Dendritic cell treated with granulocyte-macrophage colony-stimulating factor and Interleukin-4, amounts not matched to agents 40 ng/mL and 50 ng/mL, for 4 days (primary cell): ENCODE data around the gene MAP3K13.
"Not testable (repeated sequence)": the region's sequence is repeated elsewhere in the genome, so short reads cannot be mapped to it uniquely, and the experiment has no call there.

Experiments used
- H3K27ac Mint-ChIP-seq: one replicate; pipeline ENCODE4 v1.8.0; 2022; ENCODE audit warnings: mild to moderate bottlenecking, mixed read lengths
- H3K27me3 Mint-ChIP-seq: one replicate; pipeline ENCODE4 v1.8.0; 2022; ENCODE audit warnings: mild to moderate bottlenecking, mixed read lengths
- H3K36me3 Mint-ChIP-seq: one replicate; pipeline ENCODE4 v1.8.0; 2022; ENCODE audit warnings: low read depth, mixed read lengths
- H3K4me1 Mint-ChIP-seq: one replicate; pipeline ENCODE4 v1.8.0; 2022; ENCODE audit warnings: low read depth, mixed read lengths
- H3K4me3 Mint-ChIP-seq: one replicate; pipeline ENCODE4 v1.8.0; 2022; ENCODE audit warnings: mild to moderate bottlenecking, moderate library complexity, mixed read lengths
- H3K9me3 Mint-ChIP-seq: one replicate; pipeline ENCODE4 v1.8.0; 2022; ENCODE audit warnings: mixed read lengths
- intact Hi-C: fragments of 100-400 bp; cut with micrococcal nuclease; formaldehyde crosslinking; loops from one replicate; pipeline ENCODE4 v1.15.0; 2022

Gene MAP3K13

GRCh38 chr3:185361920-185362319, 1.0 kb upstream of the MAP3K13 start:
- H3K27ac Mint-ChIP-seq: no peak overlapping the region
- H3K36me3 Mint-ChIP-seq: no peaks in the 10 kb centered on the region
- intact Hi-C loops: no loop called here
- peaks cover 20% of the 10 kb centered on the region for H3K4me1 Mint-ChIP-seq
- peaks cover 24% of the 10 kb centered on the region for H3K27me3 Mint-ChIP-seq
- H3K9me3 Mint-ChIP-seq: peaks cover 8% of the 10 kb centered on the region
- H3K4me3 Mint-ChIP-seq: no peak overlapping the region

DNA sequence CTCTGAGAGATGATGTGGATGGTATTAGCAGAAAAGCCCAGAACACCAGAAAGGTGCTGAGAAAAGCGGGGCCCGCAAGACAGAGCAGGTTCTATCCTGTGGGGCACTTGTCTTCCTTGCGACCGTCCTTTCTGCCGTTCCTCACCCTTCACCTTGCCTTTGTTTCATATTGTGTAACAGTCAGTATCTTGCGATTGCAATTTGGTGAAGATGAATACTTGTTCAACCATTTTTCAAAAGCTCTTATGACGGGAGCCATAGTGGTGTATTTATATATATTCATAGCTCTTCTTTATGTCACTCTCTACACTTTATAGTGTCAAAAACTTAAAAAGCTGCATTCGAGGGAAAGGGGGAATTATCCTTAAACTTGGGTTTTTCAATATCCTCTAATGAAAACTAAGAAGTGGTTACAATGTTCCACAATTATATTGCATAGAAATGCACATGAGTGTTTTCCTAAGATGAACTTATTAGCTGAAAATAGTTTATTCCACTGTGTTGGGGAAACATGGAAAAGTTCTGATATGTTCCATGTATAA, 797 bp downstream of the MAP3K13 start:
- intact Hi-C loops: no loop called here
- H3K4me3 Mint-ChIP-seq: peak overlapping the region; percentile 85
- peaks cover 30% of the 10 kb centered on the region for H3K27me3 Mint-ChIP-seq
- peaks cover 6% of the 10 kb centered on the region for H3K9me3 Mint-ChIP-seq
- peaks cover 20% of the 10 kb centered on the region for H3K4me1 Mint-ChIP-seq
- no peaks in the 10 kb centered on the region for H3K36me3 Mint-ChIP-seq
- peak overlapping the region; percentile 44 for H3K27ac Mint-ChIP-seq

DNA sequence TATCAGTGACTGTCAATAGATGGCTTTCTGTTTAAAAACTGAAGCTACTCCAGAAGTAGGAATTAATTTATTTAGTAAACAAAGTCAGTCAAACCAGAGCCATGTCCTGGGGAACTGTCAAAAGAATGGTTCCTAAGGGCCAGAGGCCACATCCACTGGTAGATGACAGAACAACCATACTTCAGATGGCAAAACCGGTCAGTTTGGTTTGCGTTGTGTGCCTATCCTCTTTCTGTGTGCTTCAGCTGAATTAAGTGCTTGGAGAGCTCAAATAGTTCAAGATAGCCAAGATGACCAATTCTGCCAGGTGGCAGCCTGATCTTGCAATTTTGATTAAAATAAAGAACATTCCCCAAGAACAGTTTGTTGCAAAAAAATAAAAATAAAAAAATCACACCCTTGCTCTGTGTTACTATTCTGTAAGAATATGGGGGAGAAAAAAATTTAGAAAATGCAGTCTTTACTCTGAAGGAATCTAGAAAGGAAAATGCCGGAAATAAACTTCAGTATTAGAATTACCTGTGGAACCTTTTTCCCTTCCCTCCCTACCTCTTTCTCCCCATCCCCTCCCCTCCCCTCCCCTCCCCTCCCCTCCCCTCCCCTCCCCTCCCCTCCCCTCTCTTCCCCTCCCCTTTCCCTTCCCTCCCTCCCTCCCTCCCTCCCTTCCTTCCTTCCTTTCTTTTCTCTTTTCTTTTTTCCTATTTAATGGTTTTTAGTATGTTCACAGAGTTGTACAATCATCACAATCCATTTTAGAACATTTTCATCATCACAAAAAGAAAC, 2.5 kb downstream of the MAP3K13 start:
- no peak overlapping the region for H3K27ac Mint-ChIP-seq
- H3K4me1 Mint-ChIP-seq: peaks cover 20% of the 10 kb centered on the region
- intact Hi-C loops: no loop called here
- H3K9me3 Mint-ChIP-seq: no peaks in the 10 kb centered on the region
- H3K27me3 Mint-ChIP-seq: peaks cover 27% of the 10 kb centered on the region
- no peaks in the 10 kb centered on the region for H3K36me3 Mint-ChIP-seq
- H3K4me3 Mint-ChIP-seq: no peak overlapping the region

DNA sequence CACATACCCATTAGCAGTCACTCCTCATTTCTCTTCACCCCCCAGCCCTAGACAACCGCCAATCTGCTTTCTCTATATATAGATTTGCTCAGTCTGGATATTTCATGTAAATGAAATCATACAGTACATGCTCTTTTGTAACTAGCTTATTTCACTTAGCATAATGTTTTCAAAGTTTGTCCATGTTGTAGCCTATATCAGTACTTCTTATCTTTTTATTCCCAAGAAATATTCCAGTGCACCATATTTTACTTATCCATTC, 3.1 kb downstream of the MAP3K13 start:
- Mint-ChIP-seq H3K36me3 (no peaks in the 10 kb centered on the region), H3K4me1 (peaks cover 20% of the 10 kb centered on the region), H3K27me3 (peaks cover 27% of the 10 kb centered on the region), H3K27ac (no peak overlapping the region), H3K9me3 (no peaks in the 10 kb centered on the region), H3K4me3 (no peak overlapping the region)
- intact Hi-C loops: no loop called here

DNA sequence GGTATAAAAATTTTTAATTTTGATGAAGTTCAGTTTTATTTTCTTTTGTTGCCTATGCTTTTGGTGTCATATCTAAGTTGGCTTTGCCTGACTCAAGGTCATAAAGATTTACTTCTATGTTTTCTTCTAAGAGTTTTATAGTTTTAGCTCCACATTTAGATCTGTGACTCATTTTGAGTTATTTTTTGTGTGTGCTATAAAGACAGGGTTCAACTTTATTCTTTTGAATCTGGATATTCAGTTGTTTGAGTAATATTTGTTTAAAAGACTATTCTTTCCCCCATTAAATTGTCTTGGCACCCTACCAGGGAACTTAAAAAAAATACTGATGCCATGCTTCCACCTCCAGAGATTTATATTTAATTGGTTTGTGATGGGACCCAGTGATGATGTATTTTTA, 4.0 kb downstream of the MAP3K13 start:
- H3K4me1 Mint-ChIP-seq: peaks cover 20% of the 10 kb centered on the region
- H3K4me3 Mint-ChIP-seq: no peak overlapping the region
- H3K9me3 Mint-ChIP-seq: no peaks in the 10 kb centered on the region
- H3K27me3 Mint-ChIP-seq: peaks cover 29% of the 10 kb centered on the region
- H3K36me3 Mint-ChIP-seq: no peaks in the 10 kb centered on the region
- intact Hi-C loops: no loop called here
- H3K27ac Mint-ChIP-seq: no peak overlapping the region

DNA sequence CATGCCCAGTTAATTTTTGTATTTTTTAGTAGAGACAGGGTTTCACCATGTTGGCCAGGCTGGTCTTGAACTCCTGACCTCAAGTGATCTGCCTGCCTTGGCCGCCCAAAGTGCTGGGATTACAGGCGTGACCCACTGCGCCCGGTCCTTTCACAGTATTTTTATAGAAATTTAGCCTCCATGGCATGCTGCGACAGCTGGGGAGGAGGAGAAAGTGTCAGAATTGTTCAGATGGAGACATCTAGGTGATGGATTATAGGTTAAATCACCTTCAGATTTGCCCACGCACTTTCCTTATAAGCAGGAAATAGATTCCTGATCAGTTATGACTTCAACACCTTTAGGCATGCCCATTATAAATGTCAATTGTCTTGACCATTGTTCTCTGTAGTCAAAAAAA, 7.4 kb downstream of the MAP3K13 start:
- peaks cover 20% of the 10 kb centered on the region for H3K27me3 Mint-ChIP-seq
- H3K9me3 Mint-ChIP-seq, H3K4me1 Mint-ChIP-seq, H3K4me3 Mint-ChIP-seq, H3K36me3 Mint-ChIP-seq, intact Hi-C loops, H3K27ac Mint-ChIP-seq: not testable (repeated sequence)

- H3K4me3 Mint-ChIP-seq: no peak overlapping the region
- no peaks in the 10 kb centered on the region for H3K36me3 Mint-ChIP-seq
- no peak overlapping the region for H3K27ac Mint-ChIP-seq
- H3K9me3 Mint-ChIP-seq: no peaks in the 10 kb centered on the region
- no peaks in the 10 kb centered on the region for H3K4me1 Mint-ChIP-seq
- intact Hi-C loops: no loop called here
- peaks cover 10% of the 10 kb centered on the region for H3K27me3 Mint-ChIP-seq
Measured at GRCh38 chr3:185371306-185372074, 8.6 kb downstream of the MAP3K13 start.

GRCh38 chr3:185381320-185382058, 18.6 kb downstream of the MAP3K13 start:
- Mint-ChIP-seq H3K27ac (no peak overlapping the region), H3K27me3 (peaks cover 5% of the 10 kb centered on the region), H3K4me1 (no peaks in the 10 kb centered on the region), H3K9me3 (no peaks in the 10 kb centered on the region), H3K36me3 (no peaks in the 10 kb centered on the region), H3K4me3 (no peak overlapping the region)
- intact Hi-C loops: no loop called here

GRCh38 chr3:185382154-185382553, 19.2 kb downstream of the MAP3K13 start:
- intact Hi-C loops: no loop called here
- H3K36me3 Mint-ChIP-seq: no peaks in the 10 kb centered on the region
- no peak overlapping the region for H3K27ac Mint-ChIP-seq
- no peak overlapping the region for H3K4me3 Mint-ChIP-seq
- H3K9me3 Mint-ChIP-seq: no peaks in the 10 kb centered on the region
- peaks cover 7% of the 10 kb centered on the region for H3K27me3 Mint-ChIP-seq
- H3K4me1 Mint-ChIP-seq: no peaks in the 10 kb centered on the region

DNA sequence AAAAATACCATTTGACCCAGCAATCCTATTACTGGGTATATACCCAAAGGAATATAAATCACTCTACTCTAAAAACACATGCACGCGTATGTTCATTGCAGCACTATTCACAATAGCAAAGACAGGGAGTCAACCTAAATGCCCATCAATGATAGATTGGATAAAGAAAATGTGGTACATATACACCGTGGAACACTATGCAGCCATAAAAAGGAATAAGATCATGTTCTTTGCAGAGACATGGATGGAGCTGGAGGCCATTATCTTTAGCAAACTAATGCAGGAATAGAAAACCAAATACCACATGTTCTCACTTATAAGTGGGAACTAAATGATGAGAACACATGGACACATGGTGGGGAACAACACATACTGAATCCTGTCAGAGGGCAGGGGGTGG, 23.6 kb downstream of the MAP3K13 start:
- H3K4me3 Mint-ChIP-seq: not testable (repeated sequence)

GRCh38 chr3:185387646-185388045, 24.7 kb downstream of the MAP3K13 start:
- no peaks in the 10 kb centered on the region for H3K9me3 Mint-ChIP-seq
- no peak overlapping the region for H3K27ac Mint-ChIP-seq
- no peak overlapping the region for H3K4me3 Mint-ChIP-seq
- H3K4me1 Mint-ChIP-seq: no peaks in the 10 kb centered on the region
- peaks cover 2% of the 10 kb centered on the region for H3K27me3 Mint-ChIP-seq
- H3K36me3 Mint-ChIP-seq: no peaks in the 10 kb centered on the region
- intact Hi-C loops: no loop called here

More for the DNA sequence above, 23.6 kb downstream of the MAP3K13 start:
- H3K27me3 Mint-ChIP-seq, H3K4me1 Mint-ChIP-seq, intact Hi-C loops, H3K36me3 Mint-ChIP-seq, H3K27ac Mint-ChIP-seq, H3K9me3 Mint-ChIP-seq: not testable (repeated sequence)

DNA sequence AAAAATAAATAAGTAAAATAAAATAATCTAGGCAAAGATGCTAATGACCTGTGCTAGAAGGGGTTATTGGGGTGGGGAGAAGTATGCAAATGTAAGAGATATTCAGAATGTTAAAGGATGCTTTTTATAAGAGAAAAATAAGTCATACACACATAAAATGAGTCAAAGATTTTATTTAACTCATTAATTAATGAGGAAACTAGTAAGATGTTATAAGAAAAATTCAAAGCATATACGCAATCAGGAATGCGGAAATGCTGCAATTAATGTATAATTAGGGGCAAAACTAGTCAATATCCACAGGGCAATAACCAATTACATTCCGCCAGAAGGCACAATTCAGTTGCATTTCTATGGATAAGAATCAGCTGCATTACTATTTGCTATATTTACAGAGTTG, 30.1 kb downstream of the MAP3K13 start:
- Mint-ChIP-seq H3K4me1 (no peaks in the 10 kb centered on the region), H3K27ac (no peak overlapping the region), H3K36me3 (no peaks in the 10 kb centered on the region), H3K9me3 (no peaks in the 10 kb centered on the region), H3K4me3 (no peak overlapping the region), H3K27me3 (no peaks in the 10 kb centered on the region)
- intact Hi-C loops: no loop called here

- no peaks in the 10 kb centered on the region for H3K27me3 Mint-ChIP-seq
- no peak overlapping the region for H3K4me3 Mint-ChIP-seq
- no peak overlapping the region for H3K27ac Mint-ChIP-seq
- H3K4me1 Mint-ChIP-seq: no peaks in the 10 kb centered on the region
- intact Hi-C loops: no loop called here
- H3K36me3 Mint-ChIP-seq: no peaks in the 10 kb centered on the region
- H3K9me3 Mint-ChIP-seq: no peaks in the 10 kb centered on the region
Measured at GRCh38 chr3:185397676-185398075, 34.7 kb downstream of the MAP3K13 start.
